Adrenal gland (tissue), 12 donors: Measurements from ENCODE around the gene C19orf25. TPM values are rescaled to one million over a fixed set of nuclear protein-coding genes. Genes with fewer than 3 reads are reported as not detected.

Experiments used
- DNase-seq, 7 donors: peaks; one replicate each; pipeline ENCODE4 v3.0.0-alpha.2; 2019 to 2020
- H3K27ac ChIP-seq, 5 donors: fragments of 200-600 bp; sonication (generic) in 4 of 5; 1 replicate in 3 of 5; 2 replicates in 2 of 5; pipeline versions ENCODE4 v1.5.1 to v1.8.0; 2016 to 2020; ENCODE audit warnings: mild to moderate bottlenecking in 1 of 5
- H3K27me3 ChIP-seq: fragments of 200-600 bp; 2 replicates; pipeline ENCODE4 v1.8.0; 2021
- H3K36me3 ChIP-seq, 2 donors: fragments of 200-600 bp; replicated peaks in 1 of 2; 1 replicate in 1 of 2; 2 replicates in 1 of 2; pipeline versions ENCODE4 v1.5.1 to v1.8.0; 2018 to 2022
- H3K4me1 ChIP-seq, 2 donors: fragments of 200-600 bp; replicated peaks in 1 of 2; 1 replicate in 1 of 2; 2 replicates in 1 of 2; pipeline versions ENCODE4 v1.5.1 to v1.8.0; 2018 to 2021
- H3K4me3 ChIP-seq, 4 donors: fragments of 200-600 bp; sonication (generic) in 3 of 4; one replicate each; pipeline ENCODE4 v1.5.1; 2016 to 2018
- H3K9me3 ChIP-seq, 3 donors: fragments of 200-600 bp; sonication (generic) in 1 of 3; replicated peaks in 1 of 3; 1 replicate in 2 of 3; 2 replicates in 1 of 3; pipeline versions ENCODE4 v1.5.1 to v1.8.0; 2016 to 2021
- CTCF ChIP-seq, 6 experiments: fragments of 450-650 bp in 4 of 6; fragments of 200-600 bp in 2 of 6; sonication (generic) in 1 of 6; IDR thresholded peaks; 1 replicate in 5 of 6; 2 replicates in 1 of 6; pipeline versions ENCODE4 v1.5.1 to v1.8.0; 2016 to 2021; ENCODE audit warnings: antibody characterized with exemption in 6 of 6, mild to moderate bottlenecking in 2 of 6, moderate library complexity in 1 of 6
- POLR2A ChIP-seq, 2 donors: fragments of 450-650 bp; IDR thresholded peaks; one replicate each; pipeline ENCODE4 v1.6.1; 2017; ENCODE audit warnings: antibody characterized with exemption in 2 of 2, mild to moderate bottlenecking in 2 of 2, moderate library complexity in 1 of 2
- WGBS, 4 donors: extraction: QIAGEN DNeasy Blood & Tissue Kit in 2 of 4; methylation state at CpG; one replicate each; pipeline versions ENCODE4 v1.1.5 to v1.1.7; 2013 to 2017; 5-methylcytosine and 5-hydroxymethylcytosine counted together
- intact Hi-C, 2 donors: fragments of 100-400 bp; cut with DNase I; formaldehyde crosslinking; loops; one replicate each; pipeline versions ENCODE4 v1.14.1 to v1.15.0; 2022 to 2023
- polyA plus RNA-seq, 3 donors: library from polyadenylated mRNA; stranded (reverse); fragments of 200-250 nt in 2 of 3; fragments of 350-450 nt in 1 of 3; fragmentation: Illumina TruSeq in 1 of 3; extraction: RNeasy Lipid Tissue Mini Kit (QIAGEN cat#74804) in 1 of 3; gene quantifications; one replicate each; pipeline ENCODE4 v1.2.3, GENCODE V29; 2013 to 2014
- total RNA-seq, 9 donors: library from RNA; depleted of rRNA in 4 of 9; stranded (reverse); fragments of >200 nt in 4 of 9; fragments of 120-200 nt in 1 of 9; fragmentation: NEBNext Ultra II Directional in 1 of 9; extraction: Animal tissue kit (Norgen Biotek cat#: 25700) in 1 of 9; gene quantifications; one replicate each; pipeline versions ENCODE4 v1.1.0 to v1.2.4, GENCODE V29; 2013 to 2023
- donor health status: healthy with polysubstance abuse.
- donor health status: Bipolar disorder and iron deficiency.
- donor health status: DM: yes; HTN: yes; CAD: no.
- donor health status: DM: no; HTN: no; CAD: no.
- donor health status: DM: no; HTN: no; CAD: no.
- donor health status: DM: yes; HTN: yes; CAD: no.

C19orf25 gene
- total and polyA plus RNA-seq, 12 donors = 6.0 to 60.4 (median 34.7) TPM

DNA sequence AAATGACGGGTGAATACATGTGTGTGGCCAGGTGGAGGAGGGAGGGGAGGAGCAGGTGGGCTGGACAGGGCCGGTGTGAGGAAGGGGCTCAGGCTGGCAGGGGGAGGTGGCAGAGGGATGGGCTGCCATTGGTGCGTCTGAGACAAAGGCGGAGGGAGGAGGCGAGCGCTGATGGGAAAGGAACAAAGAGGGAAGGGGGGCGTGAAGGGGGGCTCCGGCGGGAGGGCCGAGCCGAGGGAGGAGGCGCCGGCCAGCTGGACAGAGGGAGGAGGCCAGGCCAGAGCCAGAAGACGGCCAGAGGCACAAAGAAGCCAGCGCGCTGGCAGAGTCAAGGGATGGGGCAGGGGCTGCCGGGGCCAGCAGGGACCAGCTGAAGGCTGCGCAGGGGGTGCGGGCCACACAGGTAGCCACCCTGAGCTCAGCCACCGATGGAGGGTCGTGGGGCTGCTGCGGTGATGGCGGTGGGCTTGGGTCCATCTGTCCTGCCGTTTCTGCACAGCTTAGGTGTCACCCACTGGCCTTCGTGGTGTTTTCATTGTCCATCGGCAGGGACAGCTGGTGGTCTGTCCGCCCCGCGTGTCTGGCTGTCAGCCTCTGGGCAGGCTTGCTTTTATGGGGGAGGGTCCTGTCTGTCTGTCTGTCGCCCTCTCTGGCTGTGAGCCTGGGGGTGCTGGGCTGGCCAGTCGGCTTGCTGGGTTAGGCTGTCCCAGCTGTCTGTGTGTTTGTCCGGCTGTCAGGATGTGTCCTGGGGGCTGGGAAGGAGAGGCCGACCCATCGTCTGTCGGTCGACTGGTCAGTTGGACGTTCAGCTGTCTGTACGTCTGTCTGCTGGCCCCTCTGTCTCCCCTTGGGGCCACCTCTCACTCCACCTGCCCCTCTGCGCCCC lies 26.9 kb downstream of the C19orf25 start:
- no peaks in the 10 kb centered on the region for H3K36me3 ChIP-seq
- no peak for TF ChIP-seq CTCF (IDR thresholded peaks at IDR 0.05)
- no peak for TF ChIP-seq POLR2A (IDR thresholded peaks at IDR 0.05)
- intact Hi-C loops = no loop called here
- H3K27me3 ChIP-seq = peaks cover 63% of the 10 kb centered on the region
- H3K4me3 ChIP-seq = no peak overlapping the region
- DNase-seq = no peak
- WGBS, 4 donors = 20 to 33% (median 25%) methylated on average over 16 to 39 of the region's 39 CpGs
- H3K4me1 ChIP-seq = no peaks in the 10 kb centered on the region
- H3K9me3 ChIP-seq = no peaks in the 10 kb centered on the region
- peak overlapping the region in 1 of 5 donors; percentile 49 for H3K27ac ChIP-seq

DNA sequence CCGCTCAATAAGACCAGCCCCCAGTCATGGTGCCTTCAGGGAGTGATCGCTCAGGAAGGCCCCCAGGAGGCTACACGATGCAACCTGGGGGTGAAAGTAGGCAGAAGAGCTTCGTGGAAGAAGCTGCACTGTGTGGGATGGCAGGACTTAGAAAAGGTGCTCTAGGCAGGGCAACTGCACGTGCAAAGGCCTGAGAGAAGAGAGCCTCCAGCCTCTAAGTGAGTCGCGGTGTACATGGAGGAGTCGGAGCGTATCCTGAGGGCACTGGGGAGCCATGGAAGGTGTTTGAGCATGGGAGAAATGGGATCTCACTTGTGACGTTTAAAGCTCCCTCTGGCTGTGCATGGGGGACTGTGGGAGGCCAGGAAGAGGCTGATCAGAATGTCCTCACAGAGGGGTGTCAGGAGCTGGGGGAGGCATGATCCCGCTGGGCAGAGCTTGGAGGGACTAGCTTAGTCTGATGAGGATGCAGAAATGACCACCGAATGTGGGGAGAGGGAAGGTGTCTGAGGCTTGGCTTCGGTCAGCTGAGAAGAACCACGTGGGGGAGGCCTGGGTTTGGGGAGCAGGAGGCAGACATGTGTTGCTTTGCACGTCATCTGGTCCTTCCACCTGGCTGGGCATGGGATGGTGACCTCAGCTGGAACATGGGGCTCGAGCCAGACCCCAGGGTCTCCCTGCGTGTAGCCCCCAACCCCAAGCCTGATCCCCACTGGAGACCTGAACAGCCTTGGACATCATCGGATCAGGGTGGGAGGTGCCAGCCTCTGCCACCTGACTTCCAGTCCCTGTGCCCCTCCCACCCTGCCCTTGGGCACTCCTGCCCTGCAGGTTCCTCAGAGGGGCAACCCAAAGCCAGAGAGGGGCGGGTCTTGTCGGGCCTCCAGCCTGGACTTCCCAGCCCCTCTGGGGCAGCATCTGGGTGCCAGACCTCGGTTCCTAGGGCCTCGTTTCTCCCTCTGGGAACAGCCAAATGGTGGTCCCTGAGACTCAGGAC lies 28.0 kb downstream of the C19orf25 start:
- intact Hi-C loops = no loop called here
- no peak for TF ChIP-seq POLR2A (IDR thresholded peaks at IDR 0.05)
- no peak for TF ChIP-seq CTCF (IDR thresholded peaks at IDR 0.05)
- Histone ChIP-seq H3K4me1 (peaks cover 3 to 11% of the 10 kb centered on the region in 2 donors), H3K4me3 (no peak overlapping the region), H3K9me3 (no peaks in the 10 kb centered on the region), H3K27me3 (peaks cover 63% of the 10 kb centered on the region), H3K27ac (peak overlapping the region in 1 of 5 donors; percentile 49), H3K36me3 (no peaks in the 10 kb centered on the region)
- 49 to 60% (median 54%) methylated on average over 15 to 22 of the region's 22 CpGs for WGBS, 4 donors
- no peak for DNase-seq

DNA sequence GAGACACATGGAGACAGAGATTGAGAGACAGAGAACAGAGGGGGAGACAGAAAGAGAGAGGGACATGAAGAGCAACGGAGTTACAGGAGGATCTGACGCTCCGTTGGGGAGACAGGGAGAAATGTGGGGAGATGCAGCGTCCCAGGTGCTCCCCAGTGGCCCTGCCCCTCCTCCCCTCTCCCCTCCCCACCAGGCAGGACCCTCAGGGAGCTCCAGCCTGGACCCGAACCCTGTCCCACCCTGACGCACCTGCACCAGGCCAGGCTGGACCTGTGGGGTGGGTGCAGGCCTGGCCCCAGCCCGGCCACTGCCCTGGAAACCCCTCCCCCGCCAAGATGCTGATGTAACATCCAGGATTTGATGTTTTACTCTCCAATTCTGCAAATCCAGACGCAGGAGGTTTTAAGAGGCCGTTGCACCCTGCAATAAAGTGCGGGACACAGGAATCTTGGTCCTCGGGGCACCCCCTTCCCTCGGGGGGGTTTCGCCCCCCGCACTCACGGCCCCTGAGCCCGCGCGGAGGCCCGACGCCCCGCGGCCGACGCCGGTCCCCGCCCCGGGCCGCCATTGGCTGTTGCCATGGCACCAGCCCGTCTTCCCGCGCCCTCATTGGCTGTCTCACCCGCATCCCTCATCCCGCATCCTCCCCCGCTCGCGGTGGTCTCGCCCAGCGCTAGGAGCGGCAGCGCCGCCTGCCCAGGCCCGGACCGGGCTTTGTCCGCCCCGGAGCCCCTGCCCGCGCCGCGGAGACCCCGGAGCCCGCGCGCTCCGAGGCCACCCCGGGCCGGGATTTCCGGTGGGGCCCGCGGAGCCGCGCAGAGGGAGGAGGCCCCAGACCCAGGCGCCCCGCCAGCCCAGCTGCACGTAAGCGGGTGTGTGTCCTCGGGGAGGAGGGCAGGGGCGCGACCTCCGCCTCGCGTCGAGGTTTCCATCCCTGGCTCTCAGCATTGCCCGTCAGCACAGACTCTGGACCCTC lies 29.3 kb downstream of the C19orf25 start, which contains the start of gene APC2:
Gene APC2 (plus strand): TSS at position 655 of the 976 bp plus-strand sequence. CDS start 2,881 bp downstream, outside the sequence.
- H3K27me3 ChIP-seq = peaks cover 69% of the 10 kb centered on the region
- intact Hi-C loops = loop anchor here in 1 of 2 donors (10.0 kb wide), 1 partner anchor 135 kb away; no protein-coding TSS in a partner anchor
- H3K27ac ChIP-seq = peak within 1 kb of the TSS in 1 of 5 donors; percentile 49
- 4 to 13% (median 5%) methylated on average over 19 to 74 of the region's 74 CpGs for WGBS, 4 donors
- no peak within 1 kb of the TSS for H3K4me3 ChIP-seq
- no peak for TF ChIP-seq CTCF (IDR thresholded peaks at IDR 0.05)
- no peak for TF ChIP-seq POLR2A (IDR thresholded peaks at IDR 0.05)
- peaks cover 5 to 24% of the 10 kb centered on the region in 2 donors for H3K4me1 ChIP-seq
- H3K36me3 ChIP-seq = no peaks in the 10 kb centered on the region
- DNase-seq = peak in 1 of 7 donors; percentile 77
- no peaks in the 10 kb centered on the region for H3K9me3 ChIP-seq
